SHP77 (cell line): ENCODE measurements around the gene DNM3.
"Not testable (repeated sequence)": the region's sequence is repeated elsewhere in the genome, so short reads cannot be mapped to it uniquely, and the experiment has no call there.

Experiments
- DNase-seq, 2 experiments: peaks; one replicate each; lab custom pipeline; 2025; lab: John Stamatoyannopoulos, UW

The DNM3 gene

DNA sequence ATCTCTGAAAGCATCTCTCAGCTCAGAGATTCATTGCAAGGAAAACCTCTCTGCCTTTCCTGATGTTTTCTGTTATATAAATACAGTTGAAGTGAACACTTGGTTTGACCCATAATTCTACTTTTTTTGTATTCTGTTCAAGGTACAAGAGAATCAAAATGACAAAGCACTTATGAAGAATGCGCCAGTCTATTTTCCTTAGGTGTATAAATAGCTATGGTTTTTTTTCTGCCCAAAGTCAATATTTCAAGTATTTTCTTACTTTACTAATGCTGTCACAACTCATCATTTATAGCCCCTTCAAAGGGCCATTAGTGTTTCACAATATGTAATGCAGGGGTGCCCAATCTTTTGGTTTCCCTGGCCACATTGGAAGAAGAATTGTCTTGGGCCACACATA lies 436.7 kb downstream of the DNM3 start:
- DNase-seq = no peak

DNA sequence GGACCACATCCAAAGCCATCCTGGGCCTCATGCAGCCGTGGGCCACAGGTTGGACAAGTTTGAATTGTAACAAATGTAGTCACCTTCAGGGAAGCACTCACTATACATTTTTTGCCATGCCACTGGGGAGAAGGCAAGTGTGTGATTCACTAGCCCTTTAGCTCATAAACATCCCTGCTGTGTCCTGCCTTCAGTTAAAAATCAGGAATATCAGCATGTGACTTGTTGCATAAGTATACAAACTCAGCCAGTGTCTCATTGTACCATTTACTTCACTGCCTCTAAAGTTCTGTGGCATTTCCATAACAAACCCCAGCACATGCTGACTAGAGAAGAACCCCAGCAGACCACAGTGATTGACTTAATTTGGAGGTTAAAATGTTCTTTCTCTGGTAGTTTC lies 437.2 kb downstream of the DNM3 start:
- no peak for DNase-seq

DNA sequence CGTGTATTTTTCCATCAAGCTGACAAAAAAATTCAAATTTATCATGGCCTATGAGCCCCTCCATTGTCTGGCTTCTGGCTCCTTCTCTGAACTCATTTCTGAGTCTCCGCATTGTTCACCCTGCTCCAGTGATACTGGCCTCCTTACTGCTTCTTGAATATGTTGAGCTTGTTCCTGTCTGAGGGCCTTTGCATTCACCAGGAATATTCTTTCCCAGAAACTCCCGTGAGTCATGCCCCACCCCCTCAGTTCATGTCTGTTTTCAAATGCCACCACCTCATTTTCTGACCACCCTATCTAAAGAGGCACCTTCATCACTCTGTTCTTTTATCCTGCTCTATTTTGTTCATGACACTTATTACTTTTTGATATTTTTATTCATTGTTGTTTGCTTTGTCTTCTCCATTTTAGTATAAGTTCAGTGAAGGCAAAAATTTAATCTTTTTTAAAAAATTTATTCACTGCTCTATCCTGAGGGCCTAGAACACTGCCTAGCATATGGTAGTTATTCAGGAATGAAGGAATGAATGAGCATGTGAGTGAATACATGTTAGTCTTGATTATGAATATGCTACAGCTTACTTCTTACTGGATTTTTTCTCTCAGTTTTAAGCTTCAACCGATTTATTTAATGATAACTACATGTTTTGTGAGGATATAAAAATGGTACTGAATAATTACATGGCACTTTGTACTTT lies 438.8 kb downstream of the DNM3 start:
- no peak for DNase-seq

- DNase-seq = no peak
Measured at GRCh38 chr1:172283766-172284165, 442.5 kb downstream of the DNM3 start.

- DNase-seq = no peak
Measured at GRCh38 chr1:172286629-172287076, 445.4 kb downstream of the DNM3 start.

DNA sequence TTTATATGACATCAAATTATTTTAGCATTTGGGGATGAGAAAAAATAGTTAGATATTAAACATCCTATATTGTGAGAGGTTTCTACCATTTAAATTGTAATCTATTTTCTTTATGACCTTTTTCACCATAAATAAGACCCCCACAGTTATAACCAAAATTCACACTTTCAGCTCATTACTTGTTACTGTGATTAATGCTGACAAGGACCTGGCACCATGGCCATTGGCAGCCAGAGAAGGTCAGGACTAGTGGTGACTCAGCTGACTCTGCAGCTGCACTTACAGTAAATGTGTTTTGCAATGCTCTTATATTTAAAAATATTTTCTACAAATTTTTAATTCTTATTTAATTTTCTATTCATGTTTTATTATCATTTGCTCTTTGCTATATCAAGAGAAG lies 445.9 kb downstream of the DNM3 start:
- DNase-seq = peak in 1 of 2 experiments; percentile 14

DNA sequence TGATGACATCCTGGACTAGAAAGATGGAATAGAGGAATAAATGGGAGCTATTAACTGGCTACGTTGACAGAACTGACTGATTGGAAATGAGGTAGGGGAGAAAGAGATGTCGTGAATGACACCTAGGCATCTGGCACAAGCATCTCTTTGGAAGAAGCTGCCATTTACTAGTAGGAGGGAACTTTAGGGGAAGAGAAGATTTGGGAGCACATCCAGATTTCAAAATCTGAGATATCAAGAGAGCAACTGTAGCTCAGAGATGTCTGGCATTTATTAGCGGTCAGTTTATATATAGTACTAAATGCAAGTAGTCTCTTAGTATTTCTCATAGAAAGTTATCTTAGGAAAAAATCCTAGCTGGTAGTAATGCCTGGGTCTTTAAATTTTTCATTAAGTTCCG lies 447.3 kb downstream of the DNM3 start:
- DNase-seq = no peak

DNA sequence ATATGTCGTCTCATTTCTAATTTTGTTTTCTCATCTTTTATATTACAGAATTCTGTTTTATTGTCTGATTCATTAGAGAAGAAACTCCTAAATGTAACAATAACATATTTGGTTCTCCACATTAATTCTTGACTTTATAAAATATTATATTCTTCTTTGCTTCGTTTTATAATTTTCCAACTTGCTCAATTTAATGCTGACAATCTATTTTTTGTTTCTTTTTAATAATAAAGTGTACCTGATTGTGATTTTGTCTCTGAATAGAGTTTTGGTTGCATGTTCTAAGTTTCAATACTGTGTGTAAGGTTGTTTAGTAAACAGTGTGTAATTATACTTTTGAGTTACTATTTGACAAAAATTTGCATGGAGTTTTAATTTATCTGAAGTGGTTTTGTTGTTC lies 448.1 kb downstream of the DNM3 start:
- no peak for DNase-seq

DNA sequence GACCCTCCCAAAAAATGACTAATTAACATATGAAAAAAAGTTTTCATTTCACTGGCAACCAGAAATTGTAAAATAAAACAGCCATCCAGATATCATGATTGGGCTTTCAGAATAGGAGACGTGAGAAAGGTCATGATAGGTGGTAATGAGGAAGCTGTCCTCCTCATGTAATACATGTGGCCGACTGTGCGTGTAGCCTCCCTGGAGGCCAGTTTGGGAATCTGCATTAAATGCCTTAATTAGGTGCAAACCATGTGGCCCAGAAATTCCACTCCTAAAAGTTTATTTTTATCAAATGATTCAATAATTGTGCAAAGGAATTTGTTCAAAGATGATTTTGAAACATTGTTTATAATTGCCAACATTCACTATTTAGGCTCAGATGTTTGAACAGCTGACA lies 451.5 kb downstream of the DNM3 start:
- no peak for DNase-seq

DNA sequence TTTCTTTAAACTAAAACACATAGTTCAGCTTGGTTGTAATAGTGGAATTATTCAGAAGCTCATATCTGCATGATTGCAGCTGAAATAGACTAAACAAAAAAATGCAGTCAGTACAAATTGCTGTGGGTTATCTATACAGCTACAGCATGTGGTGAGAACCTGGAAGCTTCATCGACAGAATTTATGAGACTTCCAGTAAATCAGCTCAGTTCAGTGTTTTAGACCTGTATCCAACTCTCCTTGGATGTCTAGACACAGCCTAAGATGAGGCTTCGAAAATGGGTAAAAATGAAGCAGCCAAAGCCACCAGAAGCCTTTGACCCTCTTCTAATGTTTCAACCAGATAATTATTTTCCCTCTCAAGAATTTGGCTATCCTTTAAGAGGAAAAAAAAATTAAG lies 452.1 kb downstream of the DNM3 start:
- DNase-seq = no peak

DNA sequence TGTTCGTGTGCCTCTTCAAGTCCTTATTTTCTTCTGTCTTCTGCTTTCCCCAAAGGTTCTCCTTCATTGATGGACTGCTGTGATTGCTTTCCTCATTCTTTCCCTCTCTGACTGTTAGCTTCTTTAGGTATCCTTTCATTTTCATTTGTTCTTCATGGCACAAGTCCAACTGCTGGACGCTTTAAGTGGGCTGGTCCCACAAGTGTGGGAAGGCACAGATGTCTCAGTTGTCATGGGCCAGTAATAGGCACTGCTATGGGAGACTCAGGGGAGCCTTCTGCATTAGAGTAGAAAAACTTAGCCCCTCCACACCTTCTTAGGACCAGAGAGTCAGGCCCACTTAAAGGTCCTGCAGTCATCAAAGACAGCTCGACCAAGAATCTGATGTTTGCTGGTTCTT lies 456.8 kb downstream of the DNM3 start:
- no peak for DNase-seq

DNA sequence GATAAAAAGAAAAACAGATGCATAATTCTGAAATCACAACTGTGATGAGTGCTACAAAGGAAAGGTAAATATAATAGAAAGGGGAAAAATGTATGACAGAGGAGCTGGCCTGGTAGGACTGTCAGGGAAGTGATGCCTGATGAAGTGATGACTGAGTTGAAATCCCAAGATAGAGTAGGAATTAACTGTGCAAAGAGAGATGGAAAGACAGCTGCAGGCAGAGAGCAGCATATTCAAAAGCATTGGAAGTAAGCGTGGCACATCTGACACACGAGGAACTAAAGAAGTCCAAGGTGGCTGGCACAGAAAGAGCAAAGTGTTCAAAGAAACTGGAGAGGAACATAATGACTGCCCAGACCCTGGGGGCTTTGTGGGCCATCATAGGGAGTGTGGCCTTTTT lies 457.6 kb downstream of the DNM3 start:
- DNase-seq = no peak

DNA sequence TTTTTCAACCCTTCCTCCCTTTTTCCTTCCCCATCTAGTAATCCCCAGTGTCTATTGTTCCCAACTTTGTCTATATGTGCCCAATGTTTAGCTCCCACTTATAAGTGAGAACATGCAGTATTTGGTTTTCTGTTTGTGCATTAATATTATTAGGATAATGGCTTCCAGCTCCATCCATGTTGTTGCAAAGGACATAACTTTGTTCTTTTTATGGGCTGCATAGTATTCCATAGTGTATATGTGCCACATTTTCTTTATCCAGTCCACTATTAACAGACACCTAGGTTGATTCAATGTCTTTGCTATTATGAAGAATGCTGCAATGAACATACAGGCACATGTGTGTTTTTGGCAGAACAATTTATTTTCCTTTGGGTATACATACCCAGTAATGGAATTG lies 458.2 kb downstream of the DNM3 start:
- no peak for DNase-seq

- DNase-seq = not testable (repeated sequence)
Measured at GRCh38 chr1:172307508-172307907, 466.2 kb downstream of the DNM3 start.

DNA sequence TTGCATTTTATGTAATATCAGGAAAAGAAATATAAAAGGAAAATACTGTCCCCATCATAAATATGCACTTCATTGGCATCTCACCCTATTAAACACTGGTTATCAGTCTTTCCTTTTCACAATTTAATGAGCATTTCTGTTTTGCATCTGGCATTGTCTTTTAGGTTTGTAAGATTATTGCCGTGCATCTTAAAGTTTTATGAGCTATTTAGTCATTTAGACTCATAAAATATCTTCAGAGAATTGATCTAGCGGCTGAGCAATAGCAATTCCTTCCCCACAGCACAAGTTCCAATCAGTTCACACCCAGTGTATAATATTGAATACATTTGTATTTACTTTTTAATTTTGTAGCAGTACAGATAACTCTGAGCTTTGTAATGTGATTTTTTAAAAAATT lies 466.8 kb downstream of the DNM3 start:
- DNase-seq = no peak

DNA sequence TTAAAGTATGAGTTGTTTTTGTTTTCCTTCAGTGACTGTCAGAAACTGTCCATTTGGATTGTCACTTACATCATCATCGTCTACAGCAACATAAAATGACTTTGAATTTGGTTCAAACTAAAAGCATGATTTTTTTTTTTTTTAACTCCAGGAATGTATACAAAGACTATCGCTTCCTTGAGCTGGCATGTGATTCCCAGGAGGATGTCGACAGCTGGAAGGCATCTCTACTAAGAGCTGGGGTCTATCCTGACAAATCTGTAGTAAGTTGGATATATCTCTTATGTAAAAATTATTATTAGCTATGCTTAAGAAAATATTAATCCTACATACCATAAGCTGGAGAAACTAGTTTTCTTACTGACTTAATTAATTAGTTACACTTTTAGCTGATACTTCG lies 467.3 kb downstream of the DNM3 start:
- DNase-seq = no peak

DNA sequence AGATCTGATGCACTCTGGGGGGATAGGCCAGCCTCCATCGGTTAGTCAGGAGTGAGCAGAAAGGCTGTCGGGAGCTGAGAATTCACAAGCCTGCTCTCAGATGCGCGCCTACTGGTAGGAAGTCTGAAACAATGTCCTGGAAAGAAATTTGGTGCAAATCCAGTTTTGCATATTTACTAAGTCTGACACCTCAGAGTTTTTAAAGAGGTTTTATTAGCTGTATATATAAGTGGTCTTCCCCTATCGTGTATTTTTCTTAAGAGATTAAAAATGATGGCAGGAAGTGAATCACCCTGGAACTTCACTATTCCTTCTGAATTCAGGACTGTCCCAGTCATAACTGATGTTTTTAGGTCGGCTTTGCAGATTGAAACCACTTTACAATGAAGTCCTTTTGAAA lies 479.4 kb downstream of the DNM3 start:
- DNase-seq = no peak

GRCh38 chr1:172321451-172321850 lies 480.2 kb downstream of the DNM3 start:
- peak; percentile 69 to 70 for DNase-seq

DNA sequence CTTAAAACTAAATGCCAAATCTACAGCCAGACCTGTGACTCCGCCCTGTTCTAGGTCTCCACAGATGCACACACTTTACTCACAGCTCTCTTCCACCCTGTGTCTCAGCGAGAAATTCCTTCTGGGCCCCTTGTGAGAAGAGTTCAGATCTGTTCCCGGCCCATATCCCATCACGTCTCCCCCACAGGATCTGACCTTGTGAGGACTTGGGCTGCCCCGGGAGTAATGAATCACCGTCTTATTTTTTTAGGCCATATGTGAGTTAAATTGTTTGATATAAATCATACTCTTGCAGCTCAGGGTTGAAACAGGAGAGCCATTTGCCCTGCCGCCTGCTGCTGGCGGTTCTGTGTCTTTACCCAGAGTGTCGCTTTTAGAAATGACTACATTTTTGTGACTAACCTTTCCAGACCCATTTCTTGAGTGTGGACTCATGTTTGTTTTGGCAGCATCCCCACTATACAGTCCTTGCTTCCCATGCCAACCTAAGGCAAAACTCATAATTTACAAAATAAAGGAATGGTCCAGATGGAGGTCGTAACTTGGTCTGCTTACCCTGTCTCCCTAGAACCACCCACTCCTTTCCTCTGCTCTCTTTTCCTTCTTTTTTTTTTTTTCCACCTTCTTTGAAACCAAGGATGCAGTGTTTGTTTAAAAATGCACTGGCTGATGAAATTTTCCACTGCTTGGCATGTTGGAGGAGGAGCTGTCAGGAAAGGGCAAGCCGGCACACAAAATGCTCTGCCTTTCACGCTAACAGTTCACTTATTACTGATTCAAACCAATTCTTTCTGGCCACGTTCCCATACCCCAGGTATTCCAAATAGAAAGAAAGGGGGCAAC lies 481.1 kb downstream of the DNM3 start:
- peak; percentile 42 to 45 for DNase-seq

DNA sequence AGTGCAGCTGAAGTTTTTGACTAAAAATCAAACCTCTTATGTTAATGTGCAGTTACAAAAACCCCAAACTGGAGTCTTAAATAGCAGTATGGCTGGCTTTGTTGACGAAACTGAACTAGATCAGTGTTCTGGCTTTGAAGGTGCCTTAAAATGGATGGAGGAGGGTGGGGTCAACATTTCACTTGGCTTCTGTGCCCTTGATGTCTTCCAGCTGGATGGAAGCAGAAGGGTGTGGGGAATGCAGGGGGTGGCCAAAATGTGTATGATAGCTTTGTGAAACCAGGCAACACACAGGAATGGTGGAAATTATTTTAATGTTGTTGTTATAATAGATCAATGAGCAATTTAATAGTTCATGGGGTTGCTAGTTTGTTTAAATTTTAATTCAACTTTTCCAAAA lies 482.4 kb downstream of the DNM3 start:
- no peak for DNase-seq

DNA sequence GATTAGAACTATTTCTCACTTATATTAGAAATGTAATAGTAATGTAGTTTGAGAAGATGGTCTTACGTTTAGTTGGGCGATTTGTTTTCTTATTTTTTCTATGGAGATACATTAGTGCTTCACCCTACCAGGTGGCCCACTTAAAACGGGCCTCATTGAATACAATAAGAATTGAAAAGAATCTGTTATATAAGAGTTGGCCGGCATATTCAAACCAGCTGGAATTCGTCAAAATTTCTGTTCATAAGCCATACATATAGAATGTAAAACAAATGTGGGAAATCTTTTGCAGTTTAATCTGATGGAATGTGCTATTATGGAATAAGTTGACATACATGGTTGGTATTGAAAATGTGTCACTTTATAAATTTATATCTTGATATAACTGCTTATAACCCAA lies 482.8 kb downstream of the DNM3 start:
- DNase-seq = no peak

DNA sequence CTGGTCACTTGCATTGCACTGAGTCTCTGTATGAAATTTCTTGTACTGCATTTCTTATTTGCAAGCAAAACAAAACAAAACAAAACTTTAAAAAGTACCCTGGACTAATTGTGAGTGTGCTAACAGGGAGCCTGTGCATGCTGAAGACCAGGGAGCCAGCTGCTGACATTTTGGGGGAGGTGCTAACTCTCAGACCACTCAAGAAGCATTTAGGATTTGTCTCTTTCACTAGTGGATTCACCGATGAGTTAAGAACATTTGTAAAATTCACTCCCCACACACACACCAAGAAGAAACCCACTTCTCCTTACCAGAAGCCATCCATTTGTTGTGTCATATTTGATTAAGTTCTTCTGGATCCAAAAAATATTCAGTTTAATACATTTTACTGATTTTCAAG lies 483.5 kb downstream of the DNM3 start:
- DNase-seq = no peak

DNA sequence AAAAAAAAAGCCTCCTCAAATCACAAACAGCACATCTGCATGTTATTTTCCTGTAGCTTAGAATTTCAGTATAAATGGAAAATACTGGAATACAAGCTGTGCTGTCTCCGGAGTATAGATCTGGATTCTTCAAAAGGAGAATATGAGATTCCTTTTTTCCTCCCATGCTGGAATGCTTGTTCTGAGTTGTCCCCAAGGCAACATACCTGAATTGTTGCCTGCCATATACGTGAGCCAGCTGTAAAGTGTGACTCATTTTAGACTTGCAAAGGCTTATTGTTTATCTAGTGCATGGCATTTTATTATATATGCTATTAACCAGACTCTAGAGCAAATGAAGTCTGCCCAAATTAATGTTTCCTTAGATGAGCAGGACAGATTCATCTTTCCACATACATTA lies 484.2 kb downstream of the DNM3 start:
- DNase-seq = no peak

- no peak for DNase-seq
Measured at GRCh38 chr1:172326136-172326535, 484.8 kb downstream of the DNM3 start.
